ENCODE data around the gene RAB40C. TPM values are rescaled to one million over a fixed set of nuclear protein-coding genes. Genes with fewer than 3 reads are reported as not detected.

Gene RAB40C
- total and polyA plus RNA-seq, 9 of the 15 experiments (the other 6 are each of a cell fraction or from before 2014, with no cell fraction given) = 0.17 to 23.4 (median 8.7) TPM

DNA sequence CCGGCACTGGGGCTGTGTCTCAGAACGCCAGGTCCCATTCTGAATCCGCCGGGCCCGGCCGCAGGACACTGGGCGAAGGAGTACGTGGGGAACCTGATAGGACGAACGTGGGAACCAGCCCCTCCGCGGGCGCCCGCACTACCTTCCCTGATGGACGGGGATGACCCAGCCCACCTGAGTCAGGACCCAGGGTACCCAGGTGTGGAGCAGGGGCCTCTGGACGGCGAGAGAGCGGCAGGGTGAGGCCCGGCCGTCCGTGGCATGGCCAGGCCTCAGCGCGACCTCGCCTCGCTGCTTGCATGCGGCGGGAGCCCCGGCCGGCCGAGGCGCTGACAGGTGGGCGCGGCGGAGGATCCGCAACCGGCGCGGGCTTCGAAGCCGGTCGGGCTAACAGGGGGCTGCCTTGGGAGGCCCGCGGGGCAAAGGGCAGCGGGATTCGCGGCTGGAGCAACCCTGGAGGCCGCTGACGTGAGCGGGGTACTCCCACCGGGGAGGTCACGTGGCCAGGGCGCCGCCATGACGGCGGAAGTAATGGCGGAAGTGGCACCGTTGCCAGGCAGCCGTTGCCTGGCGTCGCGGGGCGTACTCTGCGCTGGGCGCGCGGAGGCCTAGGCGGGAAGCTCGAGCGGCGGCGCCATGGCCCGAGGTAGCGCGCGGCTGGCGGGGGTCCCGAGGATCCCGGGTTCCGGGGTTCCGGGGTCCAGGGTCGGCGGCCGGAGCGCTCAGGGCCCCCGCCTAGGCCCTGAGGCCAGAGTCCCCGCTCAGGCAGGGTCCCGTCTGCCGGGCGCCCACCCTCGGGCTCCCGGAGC lies 59.1 kb downstream of the RAB40C start, which contains the start of gene WDR90 (continued):
- TF ChIP-seq ZNF197 (CRISPR knock-in tag; IDR thresholded peaks at IDR 0.05; ENCODE audit: low read depth) (no peak), TCFL5 (CRISPR knock-in tag; conservative IDR thresholded peaks at IDR 0.05) (no peak), HNRNPL (IDR thresholded peaks at IDR 0.05; ENCODE audit: low read depth, low read length) (peak; percentile 91), ZNF717 (CRISPR knock-in tag; IDR thresholded peaks at IDR 0.05) (no peak), BCOR (IDR thresholded peaks at IDR 0.05) (no peak), RUNX1 (IDR thresholded peaks at IDR 0.05; ENCODE audit: low read depth) (no peak)
- TF ChIP-seq, protein P1, sequence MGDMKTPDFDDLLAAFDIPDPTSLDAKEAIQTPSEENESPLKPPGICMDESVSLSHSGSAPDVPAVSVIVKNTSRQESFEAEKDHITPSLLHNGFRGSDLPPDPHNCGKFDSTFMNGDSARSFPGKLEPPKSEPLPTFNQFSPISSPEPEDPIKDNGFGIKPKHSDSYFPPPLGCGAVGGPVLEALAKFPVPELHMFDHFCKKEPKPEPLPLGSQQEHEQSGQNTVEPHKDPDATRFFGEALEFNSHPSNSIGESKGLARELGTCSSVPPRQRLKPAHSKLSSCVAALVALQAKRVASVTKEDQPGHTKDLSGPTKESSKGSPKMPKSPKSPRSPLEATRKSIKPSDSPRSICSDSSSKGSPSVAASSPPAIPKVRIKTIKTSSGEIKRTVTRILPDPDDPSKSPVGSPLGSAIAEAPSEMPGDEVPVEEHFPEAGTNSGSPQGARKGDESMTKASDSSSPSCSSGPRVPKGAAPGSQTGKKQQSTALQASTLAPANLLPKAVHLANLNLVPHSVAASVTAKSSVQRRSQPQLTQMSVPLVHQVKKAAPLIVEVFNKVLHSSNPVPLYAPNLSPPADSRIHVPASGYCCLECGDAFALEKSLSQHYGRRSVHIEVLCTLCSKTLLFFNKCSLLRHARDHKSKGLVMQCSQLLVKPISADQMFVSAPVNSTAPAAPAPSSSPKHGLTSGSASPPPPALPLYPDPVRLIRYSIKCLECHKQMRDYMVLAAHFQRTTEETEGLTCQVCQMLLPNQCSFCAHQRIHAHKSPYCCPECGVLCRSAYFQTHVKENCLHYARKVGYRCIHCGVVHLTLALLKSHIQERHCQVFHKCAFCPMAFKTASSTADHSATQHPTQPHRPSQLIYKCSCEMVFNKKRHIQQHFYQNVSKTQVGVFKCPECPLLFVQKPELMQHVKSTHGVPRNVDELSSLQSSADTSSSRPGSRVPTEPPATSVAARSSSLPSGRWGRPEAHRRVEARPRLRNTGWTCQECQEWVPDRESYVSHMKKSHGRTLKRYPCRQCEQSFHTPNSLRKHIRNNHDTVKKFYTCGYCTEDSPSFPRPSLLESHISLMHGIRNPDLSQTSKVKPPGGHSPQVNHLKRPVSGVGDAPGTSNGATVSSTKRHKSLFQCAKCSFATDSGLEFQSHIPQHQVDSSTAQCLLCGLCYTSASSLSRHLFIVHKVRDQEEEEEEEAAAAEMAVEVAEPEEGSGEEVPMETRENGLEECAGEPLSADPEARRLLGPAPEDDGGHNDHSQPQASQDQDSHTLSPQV (IDR thresholded peaks at IDR 0.05) = no peak
